Endothelial cell of umbilical vein (primary cell): Measurements from ENCODE around the gene YAP1. TPM values are rescaled to one million over a fixed set of nuclear protein-coding genes. Genes with fewer than 3 reads are reported as not detected.
"Not testable (repeated sequence)": the region's sequence is repeated elsewhere in the genome, so short reads cannot be mapped to it uniquely, and the experiment has no call there.

Experiments used
- BruUV-seq: library from RNA; stranded (reverse); fragments of 400-500 nt; replicated peaks from 2 replicates; lab custom pipeline; 2021; lab: Mats Ljungman, UMichigan
- CTCF ChIA-PET: fragments of 300-600, 350-600 bp; sonication (Branson Sonifier 250); formaldehyde crosslinking; loops from one replicate; lab custom pipeline; 2021; ENCODE audit warnings: antibody characterized with exemption, inconsistent platforms; lab: Charles Lee
- POLR2A ChIA-PET: fragments of 300-600, 350-600 bp; sonication (Branson Sonifier 250); formaldehyde crosslinking; loops from one replicate; lab custom pipeline; 2021; ENCODE audit warnings: antibody characterized with exemption, inconsistent platforms; lab: Charles Lee
- DNase-seq: peaks from one replicate; pipeline ENCODE4 v3.0.0-alpha.2; 2011; ENCODE audit warnings: low read depth, low spot score
- FAIRE-seq: peaks from 2 replicates; lab custom pipeline; 2011; peaks lifted over from hg19 to GRCh38; lab: Jason Lieb, UNC
- H2AFZ ChIP-seq: 2 replicates; pipeline ENCODE4 v1.6.0; 2012; ENCODE audit warnings: low read depth, low read length, control low read depth, inconsistent platforms
- H3K27ac ChIP-seq: 2 replicates; pipeline ENCODE4 v1.5.1; 2011; ENCODE audit warnings: low read depth, mild to moderate bottlenecking, control low read depth, low read length, moderate library complexity; ENCODE audit not compliant: insufficient read depth
- H3K27me3 ChIP-seq, 2 experiments: 2 replicates each; pipeline versions ENCODE4 v1.6.0 to v1.6.1; 2011; ENCODE audit warnings: low read length in 2 of 2, mixed read lengths in 1 of 2; ENCODE audit not compliant: control insufficient read depth in 2 of 2, insufficient read depth in 2 of 2
- H3K36me3 ChIP-seq, 2 experiments: 2 replicates in 1 of 2; 3 replicates in 1 of 2; pipeline ENCODE4 v1.5.1; 2011; ENCODE audit warnings: low read length in 2 of 2, mild to moderate bottlenecking in 1 of 2, moderate library complexity in 1 of 2; ENCODE audit not compliant: control insufficient read depth in 2 of 2, insufficient read depth in 2 of 2; ENCODE audit errors: extremely low read depth in 1 of 2
- H3K4me1 ChIP-seq: 3 replicates; pipeline ENCODE4 v1.5.1; 2011; ENCODE audit warnings: mild to moderate bottlenecking, low read length; ENCODE audit not compliant: control insufficient read depth, insufficient read depth; ENCODE audit errors: extremely low read depth
- H3K4me2 ChIP-seq: 2 replicates; pipeline ENCODE4 v1.6.1; 2011; ENCODE audit warnings: low read length, control low read depth, mixed read lengths; ENCODE audit not compliant: insufficient read depth
- H3K4me3 ChIP-seq, 3 experiments: fragments of 200-600 bp in 1 of 3; sonication (generic), shearing (Covaris generic) in 1 of 3; replicated peaks in 1 of 3; 2 replicates each; pipeline ENCODE4 v1.5.1; 2011 to 2016; ENCODE audit warnings: control low read depth in 3 of 3, low read length in 3 of 3, mild to moderate bottlenecking in 2 of 3, inconsistent platforms in 1 of 3, low read depth in 1 of 3, moderate library complexity in 1 of 3; ENCODE audit not compliant: insufficient read depth in 1 of 3
- H3K79me2 ChIP-seq: 2 replicates; pipeline ENCODE4 v1.6.0; 2012; ENCODE audit warnings: low read length, inconsistent platforms; ENCODE audit not compliant: control insufficient read depth, insufficient read depth
- H3K9ac ChIP-seq: replicated peaks from 2 replicates; pipeline ENCODE3; 2011; ENCODE audit warnings: low read length, control low read depth; ENCODE audit not compliant: insufficient read depth; ENCODE audit errors: extremely low read depth
- H3K9me1 ChIP-seq: replicated peaks from 3 replicates; pipeline ENCODE4 v1.6.0; 2011; ENCODE audit warnings: mild to moderate bottlenecking, low read length; ENCODE audit not compliant: control insufficient read depth, insufficient read depth; ENCODE audit errors: extremely low read depth
- H3K9me3 ChIP-seq: replicated peaks from 2 replicates; pipeline ENCODE4 v1.5.1; 2012; ENCODE audit warnings: low read length, inconsistent platforms; ENCODE audit not compliant: control insufficient read depth, insufficient read depth
- H4K20me1 ChIP-seq: replicated peaks from 2 replicates; pipeline ENCODE3; 2011; ENCODE audit warnings: mild to moderate bottlenecking, low read length; ENCODE audit not compliant: control insufficient read depth, insufficient read depth; ENCODE audit errors: extremely low read depth
- EZH2 ChIP-seq: IDR thresholded peaks from 2 replicates; pipeline ENCODE4 v1.6.1; 2012; ENCODE audit warnings: borderline replicate concordance, low read depth, mild to moderate bottlenecking, moderate library complexity, low read length, inconsistent platforms; ENCODE audit not compliant: severe bottlenecking
- FOS ChIP-seq: IDR thresholded peaks from 2 replicates; pipeline ENCODE4 v1.6.1; 2011; ENCODE audit warnings: mild to moderate bottlenecking, low read length, moderate library complexity, borderline replicate concordance; ENCODE audit not compliant: insufficient read depth
- GATA2 ChIP-seq: IDR thresholded peaks from 2 replicates; pipeline ENCODE4 v1.7.0; 2011; ENCODE audit warnings: low read depth, mild to moderate bottlenecking, moderate library complexity, mixed read lengths, low read length; ENCODE audit not compliant: insufficient read length, insufficient read depth
- JUN ChIP-seq: IDR thresholded peaks from 2 replicates; pipeline ENCODE4 v1.6.1; 2011; ENCODE audit warnings: borderline replicate concordance, low read depth; ENCODE audit not compliant: insufficient read length, insufficient read depth
- MYC ChIP-seq: IDR thresholded peaks from one replicate; pipeline ENCODE4 v1.6.1; 2011; ENCODE audit warnings: mild to moderate bottlenecking, low read depth, low read length
- POLR2A ChIP-seq: IDR thresholded peaks from 2 replicates; pipeline ENCODE4 v1.6.1; 2012; ENCODE audit warnings: low read depth, mild to moderate bottlenecking, control low read depth, low read length
- POLR2AphosphoS5 ChIP-seq: IDR thresholded peaks from 2 replicates; pipeline ENCODE4 v1.6.1; 2012; ENCODE audit warnings: low read depth, mild to moderate bottlenecking, control low read depth, low read length, moderate library complexity; ENCODE audit not compliant: insufficient read depth
- dilution Hi-C: fragments of 300-500 bp; cut with MboI; formaldehyde crosslinking; loops from one replicate; pipeline ENCODE4 v1.15.0; 2019; ENCODE audit warnings: low sequenced_read_pairs; ENCODE audit not compliant: extremely low pct_ligation_motif_present
- intact Hi-C: fragments of 100-400 bp; cut with micrococcal nuclease; formaldehyde crosslinking; loops from one replicate; pipeline ENCODE4 v1.10.0; 2022
- polyA plus RNA-seq, 4 experiments: library from polyadenylated mRNA; depleted of rRNA in 3 of 4; stranded (reverse) in 3 of 4; unstranded in 1 of 4; fragments of >200 nt; gene quantifications; 2 replicates each; pipeline versions ENCODE4 v1.2.1 to v1.2.3, GENCODE V29; 2011 to 2012; ENCODE audit warnings: missing spikeins in 1 of 4
- total RNA-seq: library from RNA; stranded (reverse); gene quantifications from 2 replicates; pipeline ENCODE4 v1.2.3, GENCODE V29; 2021
- TF ChIP-seq, protein P1 (sequence below): IDR thresholded peaks from 2 replicates; pipeline ENCODE4 v1.6.1; 2011; ENCODE audit not compliant: insufficient read depth, insufficient read length
- TF ChIP-seq, protein P2 (sequence below), 2 donors: IDR thresholded peaks; 1 replicate in 1 of 2; 2 replicates in 1 of 2; pipeline ENCODE4 v1.5.1; 2011; ENCODE audit warnings: low read length in 2 of 2, mild to moderate bottlenecking in 2 of 2, moderate library complexity in 2 of 2, control low read depth in 1 of 2, inconsistent platforms in 1 of 2, low read depth in 1 of 2; ENCODE audit not compliant: insufficient read depth in 1 of 2; ENCODE audit errors: extremely low read depth in 1 of 2

YAP1 gene
- total and polyA plus RNA-seq, 2 donors (not counting 3 experiments of a cell fraction or from before 2014, with no cell fraction given), result 32.6 to 48.9 TPM

DNA sequence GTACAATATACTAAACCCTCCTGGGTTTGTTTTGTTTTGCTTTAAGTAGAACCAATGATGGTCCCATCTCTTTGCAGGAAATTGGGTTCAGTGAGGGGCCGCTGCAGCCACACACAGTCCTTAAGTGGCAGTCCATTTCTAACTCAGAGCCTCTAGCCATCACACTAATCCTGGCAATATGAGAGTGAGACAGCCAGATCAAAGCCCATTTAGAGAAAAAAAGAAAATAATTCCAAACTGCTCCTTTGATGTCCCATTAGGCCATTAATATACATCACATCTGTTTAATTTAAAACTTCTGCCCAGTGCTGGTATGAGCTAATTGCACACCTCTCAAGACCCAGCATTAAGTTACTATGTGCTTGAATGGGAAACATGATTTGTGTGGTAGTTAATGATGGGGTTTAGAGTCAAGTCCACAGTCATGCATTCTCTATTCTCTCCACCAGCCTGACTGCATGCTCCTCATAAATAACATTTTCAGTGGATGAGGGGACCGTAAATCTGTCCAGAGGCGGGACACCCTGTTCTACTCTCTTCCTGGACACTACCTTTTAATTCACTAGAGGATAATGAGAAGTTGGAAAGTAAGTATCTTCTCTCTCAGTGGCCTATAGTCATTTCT, 153.2 kb downstream of the YAP1 start:
- H3K9me1 ChIP-seq, result no peaks in the 10 kb centered on the region
- ChIA-PET POLR2A (no interaction called here), CTCF (no interaction called here)
- no peaks in the 10 kb centered on the region for H3K4me1 ChIP-seq
- no peak overlapping the region for H3K4me2 ChIP-seq
- no peak overlapping the region for H3K9ac ChIP-seq
- no TSS peak for BruUV-seq
- no peak for DNase-seq
- no peaks in the 10 kb centered on the region for H3K79me2 ChIP-seq
- no peak overlapping the region for H3K4me3 ChIP-seq
- TF ChIP-seq EZH2 (no peak), JUN (no peak), MYC (no peak), POLR2A (no peak), GATA2 (no peak), FOS (no peak), POLR2AphosphoS5 (no peak)
- TF ChIP-seq, protein P1, sequence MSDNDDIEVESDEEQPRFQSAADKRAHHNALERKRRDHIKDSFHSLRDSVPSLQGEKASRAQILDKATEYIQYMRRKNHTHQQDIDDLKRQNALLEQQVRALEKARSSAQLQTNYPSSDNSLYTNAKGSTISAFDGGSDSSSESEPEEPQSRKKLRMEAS, result no peak
- TF ChIP-seq, protein P2, sequence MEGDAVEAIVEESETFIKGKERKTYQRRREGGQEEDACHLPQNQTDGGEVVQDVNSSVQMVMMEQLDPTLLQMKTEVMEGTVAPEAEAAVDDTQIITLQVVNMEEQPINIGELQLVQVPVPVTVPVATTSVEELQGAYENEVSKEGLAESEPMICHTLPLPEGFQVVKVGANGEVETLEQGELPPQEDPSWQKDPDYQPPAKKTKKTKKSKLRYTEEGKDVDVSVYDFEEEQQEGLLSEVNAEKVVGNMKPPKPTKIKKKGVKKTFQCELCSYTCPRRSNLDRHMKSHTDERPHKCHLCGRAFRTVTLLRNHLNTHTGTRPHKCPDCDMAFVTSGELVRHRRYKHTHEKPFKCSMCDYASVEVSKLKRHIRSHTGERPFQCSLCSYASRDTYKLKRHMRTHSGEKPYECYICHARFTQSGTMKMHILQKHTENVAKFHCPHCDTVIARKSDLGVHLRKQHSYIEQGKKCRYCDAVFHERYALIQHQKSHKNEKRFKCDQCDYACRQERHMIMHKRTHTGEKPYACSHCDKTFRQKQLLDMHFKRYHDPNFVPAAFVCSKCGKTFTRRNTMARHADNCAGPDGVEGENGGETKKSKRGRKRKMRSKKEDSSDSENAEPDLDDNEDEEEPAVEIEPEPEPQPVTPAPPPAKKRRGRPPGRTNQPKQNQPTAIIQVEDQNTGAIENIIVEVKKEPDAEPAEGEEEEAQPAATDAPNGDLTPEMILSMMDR (IDR thresholded peaks at IDR 0.05; ENCODE audit: extremely low read depth in 1 of 2, insufficient read depth in 1 of 2, low read depth in 1 of 2, low read length in 2 of 2), result no peak
- no peak overlapping the region for H3K27ac ChIP-seq
- H3K36me3 ChIP-seq, result no peaks in the 10 kb centered on the region
- FAIRE-seq, result no peak
- H2AFZ ChIP-seq, result no peak overlapping the region
- intact Hi-C loops (loop anchor here (10.0 kb wide), 1 partner anchor 399 kb away; no protein-coding TSS in a partner anchor), dilution Hi-C loops (no loop called here)
- H3K9me3 ChIP-seq, result no peaks in the 10 kb centered on the region
- H4K20me1 ChIP-seq, result no peaks in the 10 kb centered on the region
- no peaks in the 10 kb centered on the region for H3K27me3 ChIP-seq

DNA sequence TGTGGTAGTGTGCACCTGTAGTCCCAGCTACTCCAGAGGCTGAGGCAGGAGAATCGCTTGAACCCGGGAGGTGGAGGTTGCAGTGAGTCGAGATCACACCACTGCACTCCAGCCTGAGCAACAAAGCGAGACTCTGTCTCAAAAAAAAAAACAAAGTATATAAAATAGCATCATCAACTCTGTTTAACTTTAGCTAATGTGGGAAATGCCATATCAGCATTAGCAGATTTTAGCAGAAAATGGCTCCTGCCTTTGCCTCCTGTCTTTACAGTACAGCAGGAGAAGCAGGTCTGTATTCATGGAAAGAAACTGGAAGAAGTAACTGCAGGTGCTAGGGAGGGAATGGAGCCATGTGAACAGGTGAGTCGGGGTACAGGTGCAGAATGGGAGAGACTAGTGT, 154.5 kb downstream of the YAP1 start:
- H2AFZ ChIP-seq, H3K4me2 ChIP-seq, H3K9me1 ChIP-seq, DNase-seq, H3K9ac ChIP-seq, H3K9me3 ChIP-seq, dilution Hi-C loops, H3K27me3 ChIP-seq, H4K20me1 ChIP-seq, H3K36me3 ChIP-seq, H3K4me3 ChIP-seq, H3K79me2 ChIP-seq, BruUV-seq, H3K27ac ChIP-seq, POLR2A ChIA-PET, FAIRE-seq, H3K4me1 ChIP-seq: not testable (repeated sequence)
- intact Hi-C loops, result loop anchor here (5.0 to 10.0 kb wide), 2 partner anchors 152 to 400 kb away; partner anchors contain the start of gene YAP1
- CTCF ChIA-PET, result interaction anchor here (2.2 kb wide), 1 partner anchor 203 kb away, joined by 6 read pairs; no protein-coding TSS in a partner anchor
